ENCODE measurements around the gene VGLL4. TPM values are rescaled to one million over a fixed set of nuclear protein-coding genes. Genes with fewer than 3 reads are reported as not detected.

The VGLL4 gene
- total RNA-seq, 2 experiments from 2014 or later, result 36.1 to 74.5 TPM

GRCh38 chr3:11607816-11608215 lies 35.9 kb downstream of the VGLL4 start:
- POLR2A ChIA-PET, result interaction anchor here (0.6 to 2.1 kb wide), 6 partner anchors 9 to 35 kb away, joined by 3 to 6 read pairs (median 4); no protein-coding TSS in a partner anchor
- intact Hi-C loops (cut with micrococcal nuclease; ENCODE audit: unreplicated experiment), result no loop called here

GRCh38 chr3:11606865-11607440 lies 36.8 kb downstream of the VGLL4 start:
- TF ChIP-seq EZH2phosphoT487 (IDR thresholded peaks at IDR 0.05; ENCODE audit: borderline replicate concordance, low read depth, low read length) (no peak), CTCF (conservative IDR thresholded peaks at IDR 0.05; ENCODE audit: low read length) (0 out of 2 replicates have a peak, but pooled peaks have one; percentile 4)
- intact Hi-C loops (cut with micrococcal nuclease; ENCODE audit: unreplicated experiment), result no loop called here
- BruUV-seq (replicated peaks), result no TSS peak
- peaks cover 84% of the 10 kb centered on the region for H3K79me2 ChIP-seq (ENCODE audit: insufficient read depth, low read depth, low read length)
- peaks cover 12% of the 10 kb centered on the region; the same call in 1 of the 2 replicates for H3K36me3 ChIP-seq (ENCODE audit: insufficient read depth, low read length)
- no peaks in the 10 kb centered on the region for H3K9me3 ChIP-seq (ENCODE audit: low read length)
- ChIA-PET POLR2A (interaction anchor here (0.7 to 2.1 kb wide), 8 partner anchors 8 to 232 kb away, joined by 3 to 7 read pairs (median 4); no protein-coding TSS in a partner anchor), CTCF (ENCODE audit: unreplicated experiment) (interaction anchor here (0.6 kb wide), 1 partner anchor 45 kb away, joined by 3 read pairs; no protein-coding TSS in a partner anchor)
- no peaks in the 10 kb centered on the region for H3K9me2 ChIP-seq (ENCODE audit: insufficient read depth, low read length)
- H2AFZ ChIP-seq (ENCODE audit: low read length), result no peak overlapping the region
- H3K27ac ChIP-seq (ENCODE audit: low read depth, low read length, poor library complexity, severe bottlenecking), result peak overlapping the region; percentile 13
- DNase-seq (ENCODE audit: low spot score), result no peak
- H4K20me1 ChIP-seq (ENCODE audit: insufficient read depth, low read length), result 0 out of 2 replicates have a peak, but pooled peaks cover 6% of the 10 kb centered on the region
- no peak overlapping the region for H3K4me3 ChIP-seq (ENCODE audit: low read depth, low read length, poor library complexity, severe bottlenecking)
- no peak overlapping the region for H3K4me2 ChIP-seq (ENCODE audit: low read length)
- H3K4me1 ChIP-seq (ENCODE audit: insufficient read depth, low read length, poor library complexity, severe bottlenecking), result peaks cover 67% of the 10 kb centered on the region

More at GRCh38 chr3:11607816-11608215, 35.9 kb downstream of the VGLL4 start:
- no peaks in the 10 kb centered on the region for H3K9me3 ChIP-seq (ENCODE audit: low read length)
- peaks cover 12% of the 10 kb centered on the region; the same call in 1 of the 2 replicates for H3K36me3 ChIP-seq (ENCODE audit: insufficient read depth, low read length)
- no peak overlapping the region for H3K4me3 ChIP-seq (ENCODE audit: low read depth, low read length, poor library complexity, severe bottlenecking)
- TF ChIP-seq EZH2phosphoT487 (IDR thresholded peaks at IDR 0.05; ENCODE audit: borderline replicate concordance, low read depth, low read length), result no peak
- no peak for TF ChIP-seq CTCF (conservative IDR thresholded peaks at IDR 0.05; ENCODE audit: low read length)
- CTCF ChIA-PET (ENCODE audit: unreplicated experiment), result no interaction called here
- no peaks in the 10 kb centered on the region for H3K9me2 ChIP-seq (ENCODE audit: insufficient read depth, low read length)
- no peak for DNase-seq (ENCODE audit: low spot score)
- no peak overlapping the region for H3K27ac ChIP-seq (ENCODE audit: low read depth, low read length, poor library complexity, severe bottlenecking)
- peaks cover 58% of the 10 kb centered on the region for H3K4me1 ChIP-seq (ENCODE audit: insufficient read depth, low read length, poor library complexity, severe bottlenecking)
- 0 out of 2 replicates have a peak, but pooled peaks cover 8% of the 10 kb centered on the region for H4K20me1 ChIP-seq (ENCODE audit: insufficient read depth, low read length)
- BruUV-seq (replicated peaks), result no TSS peak
- H3K79me2 ChIP-seq (ENCODE audit: insufficient read depth, low read depth, low read length), result peaks cover 82% of the 10 kb centered on the region
- H2AFZ ChIP-seq (ENCODE audit: low read length), result no peak overlapping the region
- peak overlapping the region; percentile 28; the same call in 1 of the 2 replicates for H3K4me2 ChIP-seq (ENCODE audit: low read length)

All from OCI-LY7 (cell line).